SW480 (cell line): ENCODE data around the gene SPON1.
"Not testable (repeated sequence)": the region's sequence is repeated elsewhere in the genome, so short reads cannot be mapped to it uniquely, and the experiment has no call there.

Source experiments
- DNase-seq: peaks from one replicate; pipeline ENCODE4 v3.0.0-alpha.2; 2016; ENCODE audit warnings: low spot score

SPON1 gene

GRCh38 chr11:14082338-14082737 is 119.8 kb downstream of the SPON1 start:
- DNase-seq, result no peak

DNA sequence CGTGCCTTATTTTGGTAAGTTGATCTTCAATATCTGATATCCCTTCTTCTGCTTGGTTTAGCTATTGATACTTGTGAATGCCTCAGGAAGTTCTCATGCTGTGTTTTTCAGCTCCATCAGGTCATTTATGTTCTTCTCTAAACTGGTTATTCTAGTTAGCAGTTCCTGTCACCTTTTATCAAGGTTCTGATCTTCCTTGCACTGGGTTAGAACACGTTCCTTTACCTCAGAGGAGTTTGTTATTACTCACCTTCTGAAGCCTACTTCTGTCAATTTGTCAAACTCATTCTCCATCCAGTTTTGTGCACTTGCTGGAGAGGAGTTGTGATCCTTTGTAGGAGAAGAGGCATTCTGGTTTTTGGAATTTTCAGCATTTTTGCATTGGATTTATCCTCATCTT is 126.3 kb downstream of the SPON1 start:
- not testable (repeated sequence) for DNase-seq

- no peak for DNase-seq
Observed at GRCh38 chr11:14089690-14090462, 127.4 kb downstream of the SPON1 start.

GRCh38 chr11:14090631-14091030 is 128.1 kb downstream of the SPON1 start:
- DNase-seq, result not testable (repeated sequence)

GRCh38 chr11:14093065-14093464 is 130.5 kb downstream of the SPON1 start:
- no peak for DNase-seq

DNA sequence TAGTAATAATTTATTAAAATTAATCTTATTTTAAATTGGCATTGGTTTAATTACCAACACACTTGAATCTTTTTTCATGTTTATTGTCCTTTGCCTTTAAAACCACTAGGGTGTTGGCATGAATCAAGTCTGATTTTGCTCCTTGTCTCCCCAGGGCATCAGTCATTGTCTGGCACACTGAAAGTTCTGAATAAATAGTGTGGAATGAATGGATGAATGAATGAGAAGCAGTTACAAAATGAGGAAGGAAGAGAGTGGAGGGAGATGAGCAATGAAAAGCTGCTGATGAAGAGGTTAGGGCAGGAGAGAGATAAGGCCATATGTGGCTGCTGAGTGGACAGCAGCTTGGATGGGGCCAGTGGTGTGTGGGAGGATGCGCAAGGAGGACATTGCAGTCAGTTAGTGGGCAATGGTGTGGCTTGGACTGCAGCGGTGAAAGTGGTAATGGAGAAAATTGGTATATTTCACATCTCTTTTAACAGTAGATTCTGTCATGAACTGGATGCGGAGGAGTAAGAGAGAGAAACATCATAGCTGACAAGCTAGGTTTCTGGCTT is 132.0 kb downstream of the SPON1 start:
- DNase-seq, result no peak

- DNase-seq, result no peak
Observed at GRCh38 chr11:14095882-14096281, 133.4 kb downstream of the SPON1 start.

- no peak for DNase-seq
Observed at GRCh38 chr11:14096606-14097005, 134.1 kb downstream of the SPON1 start.

GRCh38 chr11:14101388-14101787 is 138.9 kb downstream of the SPON1 start:
- DNase-seq, result no peak

DNA sequence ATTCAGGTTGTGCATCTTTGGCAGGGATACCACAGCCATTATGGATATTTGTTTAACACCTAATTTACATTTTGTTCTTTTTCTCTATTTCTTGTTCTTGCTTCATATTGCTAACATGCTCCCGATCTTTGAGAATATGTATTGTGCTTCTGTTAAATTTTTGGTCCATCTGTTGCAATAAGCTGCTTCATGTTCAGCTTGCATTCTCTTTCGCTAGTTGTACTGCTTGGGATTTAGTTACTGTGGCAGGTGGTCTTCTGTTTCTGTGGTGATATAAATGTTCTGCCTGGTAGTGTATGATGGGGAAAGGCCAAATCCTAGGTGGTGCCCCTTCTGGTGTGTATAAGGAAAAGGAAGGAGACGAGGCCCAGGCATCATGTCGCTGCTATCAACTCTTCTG is 140.2 kb downstream of the SPON1 start:
- no peak for DNase-seq

DNA sequence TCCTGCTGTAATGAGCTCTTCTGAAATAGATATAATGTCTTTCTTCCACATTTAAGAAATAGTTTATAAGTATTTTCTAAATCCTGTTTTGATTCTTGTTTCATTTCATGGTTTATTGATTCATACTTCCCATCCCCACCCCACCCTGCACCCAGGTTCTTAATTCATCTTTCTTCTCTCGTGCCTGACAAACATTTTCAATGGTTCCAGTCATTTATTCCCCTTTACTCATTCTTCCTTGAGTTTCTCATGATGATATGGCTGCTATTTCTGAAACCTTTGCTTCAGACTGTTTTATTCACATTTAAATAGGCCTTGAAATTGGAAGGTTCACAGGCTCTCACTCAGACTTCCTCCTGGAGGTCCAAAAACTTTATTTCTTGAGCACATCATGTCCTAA is 142.9 kb downstream of the SPON1 start:
- no peak for DNase-seq

DNA sequence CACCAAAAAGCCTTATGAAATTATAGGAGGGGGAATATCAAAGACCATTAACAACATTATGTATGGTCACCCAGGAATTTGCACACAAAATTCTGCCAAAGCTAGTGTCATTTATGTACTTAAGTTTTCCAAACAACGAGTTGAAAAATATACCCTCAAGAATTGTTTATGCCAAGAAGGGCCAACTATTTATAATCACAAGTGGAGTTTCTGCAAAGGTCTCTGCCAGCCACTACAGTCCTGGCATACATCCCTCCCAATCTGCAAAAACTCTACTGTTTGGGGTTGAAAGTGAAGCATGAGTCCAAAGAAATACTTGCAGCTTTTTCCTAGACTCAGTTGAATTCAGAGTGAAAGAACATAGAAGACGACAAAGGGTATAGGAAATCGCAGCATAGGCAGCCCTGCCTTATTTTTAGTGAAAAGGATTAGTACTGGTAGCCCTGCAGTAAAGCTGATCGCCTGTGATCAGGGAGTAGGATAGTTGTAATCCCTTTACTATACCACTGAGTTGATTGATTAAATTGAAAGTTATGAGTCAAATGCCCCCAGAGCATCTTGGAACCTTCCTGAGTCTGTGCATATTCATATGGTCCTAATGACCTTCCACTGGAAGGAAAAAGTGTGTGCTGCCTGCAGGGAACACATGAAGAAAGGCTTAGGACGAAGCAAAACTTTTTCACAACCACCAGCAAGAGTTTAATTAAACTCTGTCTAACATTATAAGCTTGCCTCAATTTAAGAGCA is 144.0 kb downstream of the SPON1 start:
- no peak for DNase-seq

DNA sequence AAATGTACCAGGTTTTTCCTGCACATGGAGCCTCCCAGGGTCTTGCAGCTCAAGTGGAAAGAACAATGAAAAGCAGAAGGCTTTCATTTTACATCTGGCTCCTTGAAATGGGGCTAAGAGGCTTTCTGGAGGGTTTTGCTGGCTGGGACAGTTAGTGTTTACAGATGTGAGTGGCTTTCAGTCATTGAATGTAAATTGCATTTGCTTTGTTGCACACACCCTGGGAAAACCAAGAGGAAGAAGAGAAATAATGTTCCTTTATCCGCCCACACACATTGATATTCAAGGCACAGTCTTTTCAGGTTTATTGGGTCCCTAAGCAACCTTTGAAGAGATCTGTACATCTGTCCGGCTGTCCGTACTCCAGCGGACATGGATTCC is 144.5 kb downstream of the SPON1 start:
- no peak for DNase-seq

DNA sequence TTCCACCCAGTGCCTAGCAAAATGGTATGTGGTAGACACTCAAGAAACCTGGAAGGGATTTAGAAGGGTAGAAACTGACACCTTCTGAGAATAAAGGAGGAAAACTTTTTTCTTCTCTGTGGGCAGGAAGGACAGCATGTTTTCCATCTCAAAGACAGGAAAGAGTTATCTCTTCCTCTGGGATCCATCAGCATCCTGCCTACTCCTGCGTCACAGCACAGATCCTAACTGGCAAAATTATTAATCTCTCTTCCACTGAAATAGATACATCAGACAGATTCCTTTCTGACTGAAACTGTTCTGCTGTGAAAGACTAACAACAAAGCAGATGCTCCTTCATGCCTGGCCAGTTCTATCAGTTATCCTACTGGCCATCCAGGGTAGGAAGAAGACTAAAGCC is 147.2 kb downstream of the SPON1 start:
- DNase-seq, result no peak

DNA sequence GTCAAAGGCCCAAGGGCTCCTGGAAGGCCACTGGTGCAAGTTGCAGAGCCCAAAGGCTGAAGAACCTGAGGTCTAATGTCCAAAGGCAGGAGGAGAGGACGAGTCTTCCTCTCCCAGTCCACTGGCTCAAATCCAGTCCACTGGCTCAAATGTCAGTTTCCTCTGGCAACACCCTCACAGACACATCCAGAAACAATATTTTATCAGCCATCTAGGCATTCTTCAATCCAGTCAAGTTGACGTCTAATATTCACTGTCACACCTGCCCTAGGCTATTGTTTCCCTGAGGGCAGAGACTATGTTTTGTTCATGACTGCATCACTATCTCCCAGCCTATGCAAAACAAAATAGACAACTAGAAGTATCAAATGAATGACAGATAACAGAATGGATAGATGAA is 148.1 kb downstream of the SPON1 start:
- no peak for DNase-seq

DNA sequence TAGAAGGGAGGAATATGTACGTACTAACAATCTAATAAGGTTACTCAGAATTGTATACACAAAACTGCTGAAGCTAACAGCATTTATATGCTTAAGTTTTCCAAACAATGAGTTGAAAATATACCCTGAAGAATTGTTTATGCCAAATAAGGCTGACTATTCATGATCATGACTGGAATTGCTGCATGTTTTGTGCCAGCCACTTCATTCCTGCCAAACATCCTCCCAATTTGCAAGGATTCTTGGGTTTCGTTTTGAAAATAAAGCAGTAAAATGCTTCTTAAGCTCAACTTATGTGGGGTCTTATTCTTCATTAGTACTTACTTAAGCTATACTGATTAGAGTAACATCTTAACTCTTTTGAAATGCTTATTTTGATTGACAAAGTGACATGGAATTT is 149.0 kb downstream of the SPON1 start:
- no peak for DNase-seq

DNA sequence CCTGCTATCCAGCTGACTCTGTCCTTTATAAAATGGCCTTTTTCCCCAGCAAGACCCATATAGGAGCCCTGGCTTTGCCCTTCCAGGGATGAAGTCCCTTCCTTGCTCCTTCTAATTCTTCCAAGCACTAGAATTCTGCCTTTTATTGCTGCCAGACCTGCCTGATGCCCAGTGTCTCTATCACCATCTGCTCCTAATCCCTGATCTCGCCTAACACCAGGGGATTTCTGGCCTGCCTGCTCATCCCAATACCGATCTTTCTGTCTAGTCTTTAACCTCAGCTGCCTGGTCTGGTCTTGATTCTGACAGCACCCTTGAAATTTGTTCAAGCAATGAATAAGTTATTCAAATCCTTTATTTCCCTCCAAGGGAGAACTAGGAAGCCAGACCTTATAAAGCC is 150.2 kb downstream of the SPON1 start:
- no peak for DNase-seq

DNA sequence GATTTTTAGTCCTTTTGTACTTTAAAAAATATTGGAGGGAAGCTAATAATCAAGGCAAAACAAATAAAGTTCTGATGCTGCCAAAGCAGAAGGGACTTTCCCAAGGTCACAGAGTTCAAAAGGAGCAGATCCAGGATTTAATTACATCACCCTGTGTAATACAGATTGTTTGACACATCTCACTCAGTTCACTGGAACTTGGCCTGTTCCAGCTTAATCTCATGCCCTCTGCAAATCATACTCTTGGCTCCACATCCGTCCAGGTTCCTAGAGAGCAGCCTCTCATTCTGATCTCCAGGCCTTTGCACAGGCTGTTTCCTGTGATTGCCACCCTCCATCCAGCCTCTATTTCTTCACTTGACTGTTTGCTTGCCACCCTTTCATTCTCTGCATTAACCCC is 151.7 kb downstream of the SPON1 start:
- no peak for DNase-seq

- no peak for DNase-seq
Observed at GRCh38 chr11:14114786-14115185, 152.3 kb downstream of the SPON1 start.

- DNase-seq, result no peak
Observed at GRCh38 chr11:14117632-14118031, 155.1 kb downstream of the SPON1 start.

GRCh38 chr11:14118072-14118471 is 155.5 kb downstream of the SPON1 start:
- no peak for DNase-seq

GRCh38 chr11:14119357-14119756 is 156.8 kb downstream of the SPON1 start:
- DNase-seq, result no peak

DNA sequence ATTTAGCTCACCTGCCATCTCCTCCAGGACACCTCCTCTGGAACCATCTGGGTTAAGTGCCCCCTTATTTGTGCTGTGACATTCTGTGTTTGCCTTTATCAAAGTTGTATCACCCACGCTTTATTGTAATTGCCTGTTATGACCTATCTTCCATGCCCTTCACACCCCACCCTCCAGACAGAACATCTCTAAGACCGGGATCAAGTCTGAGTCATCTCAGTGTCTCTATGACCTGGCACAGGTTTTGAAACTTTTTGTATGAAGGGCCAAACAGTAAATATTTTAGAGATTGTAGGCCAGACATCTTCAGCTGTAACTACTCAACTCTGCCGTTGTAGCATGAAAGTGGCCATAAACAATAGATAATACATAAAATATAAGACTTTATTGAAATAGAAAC is 161.8 kb downstream of the SPON1 start:
- DNase-seq, result no peak
